ENCODE data around the gene GRM7.

GRM7 gene

GRCh38 chr3:7568526-7569184, 707.7 kb downstream of the GRM7 start:
- Mint-ChIP-seq H3K4me3 (no peak overlapping the region), H3K9me3 (peaks cover 12% of the 10 kb centered on the region), H3K36me3 (ENCODE audit: low read depth) (no peaks in the 10 kb centered on the region), H3K27ac (no peak overlapping the region), H3K27me3 (no peaks in the 10 kb centered on the region), H3K4me1 (ENCODE audit: low read depth) (no peaks in the 10 kb centered on the region)

- H3K9me3 Mint-ChIP-seq = peaks cover 7% of the 10 kb centered on the region
- H3K36me3 Mint-ChIP-seq (ENCODE audit: low read depth) = no peaks in the 10 kb centered on the region
- H3K4me1 Mint-ChIP-seq (ENCODE audit: low read depth) = no peaks in the 10 kb centered on the region
- H3K27ac Mint-ChIP-seq = no peak overlapping the region
- H3K4me3 Mint-ChIP-seq = no peak overlapping the region
- no peaks in the 10 kb centered on the region for H3K27me3 Mint-ChIP-seq
Measured at GRCh38 chr3:7573330-7573729, 712.4 kb downstream of the GRM7 start.

GRCh38 chr3:7574435-7574834, 713.5 kb downstream of the GRM7 start:
- H3K4me3 Mint-ChIP-seq = no peak overlapping the region
- no peaks in the 10 kb centered on the region for H3K4me1 Mint-ChIP-seq (ENCODE audit: low read depth)
- H3K27ac Mint-ChIP-seq = no peak overlapping the region
- no peaks in the 10 kb centered on the region for H3K27me3 Mint-ChIP-seq
- H3K36me3 Mint-ChIP-seq (ENCODE audit: low read depth) = no peaks in the 10 kb centered on the region
- H3K9me3 Mint-ChIP-seq = peaks cover 7% of the 10 kb centered on the region

GRCh38 chr3:7576071-7576470, 715.2 kb downstream of the GRM7 start:
- H3K4me1 Mint-ChIP-seq (ENCODE audit: low read depth) = no peaks in the 10 kb centered on the region
- no peak overlapping the region for H3K4me3 Mint-ChIP-seq
- no peaks in the 10 kb centered on the region for H3K27me3 Mint-ChIP-seq
- peaks cover 7% of the 10 kb centered on the region for H3K9me3 Mint-ChIP-seq
- H3K36me3 Mint-ChIP-seq (ENCODE audit: low read depth) = no peaks in the 10 kb centered on the region
- no peak overlapping the region for H3K27ac Mint-ChIP-seq

- H3K4me3 Mint-ChIP-seq = no peak overlapping the region
- no peak overlapping the region for H3K27ac Mint-ChIP-seq
- H3K4me1 Mint-ChIP-seq (ENCODE audit: low read depth) = no peaks in the 10 kb centered on the region
- no peaks in the 10 kb centered on the region for H3K27me3 Mint-ChIP-seq
- no peaks in the 10 kb centered on the region for H3K36me3 Mint-ChIP-seq (ENCODE audit: low read depth)
- H3K9me3 Mint-ChIP-seq = peaks cover 3% of the 10 kb centered on the region
Measured at GRCh38 chr3:7576506-7576905, 715.6 kb downstream of the GRM7 start.

- H3K27me3 Mint-ChIP-seq = no peaks in the 10 kb centered on the region
- H3K4me3 Mint-ChIP-seq = no peak overlapping the region
- no peaks in the 10 kb centered on the region for H3K4me1 Mint-ChIP-seq (ENCODE audit: low read depth)
- no peaks in the 10 kb centered on the region for H3K9me3 Mint-ChIP-seq
- no peak overlapping the region for H3K27ac Mint-ChIP-seq
- no peaks in the 10 kb centered on the region for H3K36me3 Mint-ChIP-seq (ENCODE audit: low read depth)
Measured at GRCh38 chr3:7577513-7577912, 716.6 kb downstream of the GRM7 start.

GRCh38 chr3:7581831-7582230, 720.9 kb downstream of the GRM7 start:
- peaks cover 5% of the 10 kb centered on the region for H3K9me3 Mint-ChIP-seq
- no peaks in the 10 kb centered on the region for H3K36me3 Mint-ChIP-seq (ENCODE audit: low read depth)
- no peak overlapping the region for H3K4me3 Mint-ChIP-seq
- H3K27ac Mint-ChIP-seq = no peak overlapping the region
- no peaks in the 10 kb centered on the region for H3K4me1 Mint-ChIP-seq (ENCODE audit: low read depth)
- no peaks in the 10 kb centered on the region for H3K27me3 Mint-ChIP-seq

GRCh38 chr3:7585052-7585451, 724.1 kb downstream of the GRM7 start:
- H3K9me3 Mint-ChIP-seq = peaks cover 5% of the 10 kb centered on the region
- no peak overlapping the region for H3K27ac Mint-ChIP-seq
- H3K36me3 Mint-ChIP-seq (ENCODE audit: low read depth) = no peaks in the 10 kb centered on the region
- no peak overlapping the region for H3K4me3 Mint-ChIP-seq
- no peaks in the 10 kb centered on the region for H3K4me1 Mint-ChIP-seq (ENCODE audit: low read depth)
- no peaks in the 10 kb centered on the region for H3K27me3 Mint-ChIP-seq

- no peak overlapping the region for H3K4me3 Mint-ChIP-seq
- H3K27ac Mint-ChIP-seq = no peak overlapping the region
- H3K36me3 Mint-ChIP-seq (ENCODE audit: low read depth) = no peaks in the 10 kb centered on the region
- H3K4me1 Mint-ChIP-seq (ENCODE audit: low read depth) = no peaks in the 10 kb centered on the region
- H3K27me3 Mint-ChIP-seq = no peaks in the 10 kb centered on the region
- H3K9me3 Mint-ChIP-seq = peaks cover 6% of the 10 kb centered on the region
Measured at GRCh38 chr3:7588236-7588635, 727.3 kb downstream of the GRM7 start.

GRCh38 chr3:7589526-7589925, 728.6 kb downstream of the GRM7 start:
- no peaks in the 10 kb centered on the region for H3K4me1 Mint-ChIP-seq (ENCODE audit: low read depth)
- H3K36me3 Mint-ChIP-seq (ENCODE audit: low read depth) = no peaks in the 10 kb centered on the region
- no peak overlapping the region for H3K27ac Mint-ChIP-seq
- peaks cover 4% of the 10 kb centered on the region for H3K9me3 Mint-ChIP-seq
- H3K27me3 Mint-ChIP-seq = no peaks in the 10 kb centered on the region
- no peak overlapping the region for H3K4me3 Mint-ChIP-seq

- Mint-ChIP-seq H3K27me3 (no peaks in the 10 kb centered on the region), H3K4me1 (ENCODE audit: low read depth) (no peaks in the 10 kb centered on the region), H3K27ac (no peak overlapping the region), H3K36me3 (ENCODE audit: low read depth) (no peaks in the 10 kb centered on the region), H3K4me3 (no peak overlapping the region), H3K9me3 (no peaks in the 10 kb centered on the region)
Measured at GRCh38 chr3:7602297-7602696, 741.4 kb downstream of the GRM7 start.

GRCh38 chr3:7607083-7607482, 746.2 kb downstream of the GRM7 start:
- Mint-ChIP-seq H3K4me3 (no peak overlapping the region), H3K27me3 (no peaks in the 10 kb centered on the region), H3K27ac (no peak overlapping the region), H3K4me1 (ENCODE audit: low read depth) (no peaks in the 10 kb centered on the region), H3K36me3 (ENCODE audit: low read depth) (no peaks in the 10 kb centered on the region), H3K9me3 (no peaks in the 10 kb centered on the region)

- Mint-ChIP-seq H3K36me3 (ENCODE audit: low read depth) (no peaks in the 10 kb centered on the region), H3K27me3 (no peaks in the 10 kb centered on the region), H3K9me3 (no peaks in the 10 kb centered on the region), H3K27ac (no peak overlapping the region), H3K4me3 (no peak overlapping the region), H3K4me1 (ENCODE audit: low read depth) (no peaks in the 10 kb centered on the region)
Measured at GRCh38 chr3:7607676-7608075, 746.8 kb downstream of the GRM7 start.

- no peak overlapping the region for H3K4me3 Mint-ChIP-seq
- no peak overlapping the region for H3K27ac Mint-ChIP-seq
- no peaks in the 10 kb centered on the region for H3K36me3 Mint-ChIP-seq (ENCODE audit: low read depth)
- no peaks in the 10 kb centered on the region for H3K9me3 Mint-ChIP-seq
- no peaks in the 10 kb centered on the region for H3K27me3 Mint-ChIP-seq
- no peaks in the 10 kb centered on the region for H3K4me1 Mint-ChIP-seq (ENCODE audit: low read depth)
Measured at GRCh38 chr3:7610634-7611033, 749.7 kb downstream of the GRM7 start.

- Mint-ChIP-seq H3K36me3 (ENCODE audit: low read depth) (no peaks in the 10 kb centered on the region), H3K4me3 (no peak overlapping the region), H3K27me3 (no peaks in the 10 kb centered on the region), H3K27ac (no peak overlapping the region), H3K9me3 (no peaks in the 10 kb centered on the region), H3K4me1 (ENCODE audit: low read depth) (no peaks in the 10 kb centered on the region)
Measured at GRCh38 chr3:7615043-7615442, 754.1 kb downstream of the GRM7 start.

- no peaks in the 10 kb centered on the region for H3K27me3 Mint-ChIP-seq
- H3K4me1 Mint-ChIP-seq (ENCODE audit: low read depth) = no peaks in the 10 kb centered on the region
- no peak overlapping the region for H3K27ac Mint-ChIP-seq
Measured at GRCh38 chr3:7618606-7619005, 757.7 kb downstream of the GRM7 start.

More at GRCh38 chr3:7618606-7619005, 757.7 kb downstream of the GRM7 start:
- no peaks in the 10 kb centered on the region for H3K36me3 Mint-ChIP-seq (ENCODE audit: low read depth)
- no peak overlapping the region for H3K4me3 Mint-ChIP-seq
- H3K9me3 Mint-ChIP-seq = peaks cover 5% of the 10 kb centered on the region
